Keratinocyte (primary cell): Measurements from ENCODE around the gene PLA2G2F. TPM values are rescaled to one million over a fixed set of nuclear protein-coding genes. Genes with fewer than 3 reads are reported as not detected.

Experiments
- DNase-seq: peaks from one replicate; pipeline ENCODE4 v3.0.0-alpha.2; 2011; ENCODE audit warnings: low read depth, missing footprints, low spot score
- FAIRE-seq: peaks from 2 replicates; lab custom pipeline; 2011; peaks lifted over from hg19 to GRCh38; lab: Jason Lieb, UNC
- H2AFZ ChIP-seq: 2 replicates; pipeline ENCODE4 v1.6.0; 2012; ENCODE audit warnings: low read length, control low read depth, inconsistent platforms; ENCODE audit not compliant: control insufficient read depth
- H3K27ac ChIP-seq: 2 replicates; pipeline ENCODE4 v1.5.1; 2011; ENCODE audit warnings: low read length; ENCODE audit not compliant: control insufficient read depth, insufficient read depth
- H3K27me3 ChIP-seq: 3 replicates; pipeline ENCODE4 v1.6.0; 2011; ENCODE audit warnings: low read length; ENCODE audit not compliant: control insufficient read depth, insufficient read depth; ENCODE audit errors: extremely low read depth
- H3K36me3 ChIP-seq, 2 experiments: 2 replicates in 1 of 2; 3 replicates in 1 of 2; pipeline ENCODE4 v1.5.1; 2011; ENCODE audit warnings: low read length in 2 of 2, mild to moderate bottlenecking in 1 of 2; ENCODE audit not compliant: control insufficient read depth in 2 of 2, insufficient read depth in 2 of 2; ENCODE audit errors: extremely low read depth in 1 of 2
- H3K4me1 ChIP-seq: 3 replicates; pipeline ENCODE4 v1.5.1; 2011; ENCODE audit warnings: low read length; ENCODE audit not compliant: control insufficient read depth, insufficient read depth; ENCODE audit errors: extremely low read depth
- H3K4me2 ChIP-seq: 3 replicates; pipeline ENCODE4 v1.6.0; 2011; ENCODE audit warnings: low read depth, low read length; ENCODE audit not compliant: control insufficient read depth, insufficient read depth; ENCODE audit errors: extremely low read depth
- H3K4me3 ChIP-seq, 3 experiments: fragments of 200-600 bp in 1 of 3; sonication (generic) in 1 of 3; 2 replicates in 2 of 3; 3 replicates in 1 of 3; pipeline ENCODE4 v1.5.1; 2011 to 2016; ENCODE audit warnings: low read length in 3 of 3, mild to moderate bottlenecking in 3 of 3, control low read depth in 2 of 3, inconsistent platforms in 1 of 3, low read depth in 1 of 3, mixed read lengths in 1 of 3, mixed run types in 1 of 3, moderate library complexity in 1 of 3; ENCODE audit not compliant: control insufficient read depth in 2 of 3, insufficient read depth in 2 of 3; ENCODE audit errors: extremely low read depth in 1 of 3
- H3K79me2 ChIP-seq: 2 replicates; pipeline ENCODE4 v1.6.0; 2012; ENCODE audit warnings: low read length; ENCODE audit not compliant: control insufficient read depth, insufficient read depth
- H3K9ac ChIP-seq: 3 replicates; pipeline ENCODE4 v1.6.0; 2011; ENCODE audit warnings: low read length; ENCODE audit not compliant: control insufficient read depth, insufficient read depth; ENCODE audit errors: extremely low read depth
- H3K9me1 ChIP-seq: 3 replicates; pipeline ENCODE4 v1.6.0; 2011; ENCODE audit warnings: low read length; ENCODE audit not compliant: control insufficient read depth, insufficient read depth; ENCODE audit errors: extremely low read depth
- H3K9me3 ChIP-seq: 2 replicates; pipeline ENCODE4 v1.5.1; 2012; ENCODE audit warnings: low read depth, low read length; ENCODE audit not compliant: control insufficient read depth
- H4K20me1 ChIP-seq: 3 replicates; pipeline ENCODE4 v1.6.0; 2011; ENCODE audit warnings: low read length; ENCODE audit not compliant: control insufficient read depth, insufficient read depth; ENCODE audit errors: extremely low read depth
- CTCF ChIP-seq, 3 experiments: IDR thresholded peaks in 1 of 3; conservative IDR thresholded peaks in 1 of 3; optimal IDR thresholded peaks in 1 of 3; 2 replicates in 2 of 3; 3 replicates in 1 of 3; pipeline versions ENCODE3 to v1.5.1; 2011; ENCODE audit warnings: low read length in 3 of 3, mild to moderate bottlenecking in 3 of 3, moderate library complexity in 2 of 3, control low read depth in 1 of 3, inconsistent platforms in 1 of 3; ENCODE audit not compliant: insufficient read depth in 2 of 3; ENCODE audit errors: extremely low read depth in 1 of 3
- EZH2 ChIP-seq: IDR thresholded peaks from one replicate; pipeline ENCODE4 v1.6.1; 2012; ENCODE audit warnings: inconsistent platforms, mild to moderate bottlenecking, low read length, moderate library complexity
- dilution Hi-C: fragments of 300-500 bp; cut with MboI; formaldehyde crosslinking; loops from one replicate; pipeline ENCODE4 v1.7.0; 2020; ENCODE audit warnings: low sequenced_read_pairs; ENCODE audit not compliant: extremely low pct_ligation_motif_present
- polyA plus RNA-seq, 5 experiments: library from polyadenylated mRNA; depleted of rRNA in 3 of 5; stranded (reverse) in 3 of 5; stranded (forward) in 1 of 5; unstranded in 1 of 5; fragments of >200 nt; gene quantifications; 1 replicate in 1 of 5; 2 replicates in 3 of 5; 3 replicates in 1 of 5; pipeline versions ENCODE4 v1.2.1 to v1.2.3, GENCODE V29; 2011 to 2012; ENCODE audit warnings: missing spikeins in 2 of 5, low read depth in 1 of 5, low replicate concordance in 1 of 5

The PLA2G2F gene
- polyA plus RNA-seq, 1 donor (not counting 4 experiments of a cell fraction or from before 2014, with no cell fraction given) = 0.26 TPM

- dilution Hi-C loops = no loop called here
- no peaks in the 10 kb centered on the region for H3K36me3 ChIP-seq
- H3K9me3 ChIP-seq = no peaks in the 10 kb centered on the region
- no peak overlapping the region for H3K4me3 ChIP-seq
- no peak overlapping the region for H2AFZ ChIP-seq
- H3K9ac ChIP-seq = no peak overlapping the region
- DNase-seq = no peak
- no peak overlapping the region for H3K27ac ChIP-seq
- peaks cover 21% of the 10 kb centered on the region for H3K4me1 ChIP-seq
- no peak for FAIRE-seq
- no peak for TF ChIP-seq EZH2
- no peak for TF ChIP-seq CTCF (optimal IDR thresholded peaks at IDR 0.05 in 1 of 3, IDR thresholded peaks at IDR 0.05 in 1 of 3, conservative IDR thresholded peaks at IDR 0.05 in 1 of 3; ENCODE audit: extremely low read depth in 1 of 3, insufficient read depth in 2 of 3, low read length in 3 of 3)
- H3K9me1 ChIP-seq = no peaks in the 10 kb centered on the region
- H3K4me2 ChIP-seq = no peak overlapping the region
- peaks cover 4% of the 10 kb centered on the region for H3K27me3 ChIP-seq
- no peaks in the 10 kb centered on the region for H3K79me2 ChIP-seq
- H4K20me1 ChIP-seq = no peaks in the 10 kb centered on the region
Measured at GRCh38 chr1:20198918-20199317, 59.8 kb downstream of the PLA2G2F start.

GRCh38 chr1:20199403-20199802 lies 60.3 kb downstream of the PLA2G2F start:
- Histone ChIP-seq H3K79me2 (no peaks in the 10 kb centered on the region), H3K9me3 (no peaks in the 10 kb centered on the region), H3K4me1 (peaks cover 17% of the 10 kb centered on the region), H2AFZ (no peak overlapping the region), H3K9ac (no peak overlapping the region), H3K27ac (no peak overlapping the region), H3K4me2 (no peak overlapping the region), H3K9me1 (no peaks in the 10 kb centered on the region), H4K20me1 (no peaks in the 10 kb centered on the region), H3K4me3 (no peak overlapping the region), H3K27me3 (peaks cover 4% of the 10 kb centered on the region), H3K36me3 (no peaks in the 10 kb centered on the region)
- DNase-seq (no peak), FAIRE-seq (peak; percentile 46)
- dilution Hi-C loops = no loop called here
- TF ChIP-seq EZH2 = no peak
- TF ChIP-seq CTCF (optimal IDR thresholded peaks at IDR 0.05 in 1 of 3, IDR thresholded peaks at IDR 0.05 in 1 of 3, conservative IDR thresholded peaks at IDR 0.05 in 1 of 3; ENCODE audit: extremely low read depth in 1 of 3, insufficient read depth in 2 of 3, low read length in 3 of 3) = no peak
